GM12873 (cell line): ENCODE results near the gene MFAP3L.

Source experiments
- TF ChIP-seq, protein P1 (sequence below): IDR thresholded peaks from 2 replicates; pipeline ENCODE4 v1.5.1; 2012; ENCODE audit warnings: low read depth, mild to moderate bottlenecking, moderate library complexity, low read length, control low read depth; ENCODE audit not compliant: insufficient read depth; ENCODE audit errors: missing control alignments

Gene MFAP3L

DNA sequence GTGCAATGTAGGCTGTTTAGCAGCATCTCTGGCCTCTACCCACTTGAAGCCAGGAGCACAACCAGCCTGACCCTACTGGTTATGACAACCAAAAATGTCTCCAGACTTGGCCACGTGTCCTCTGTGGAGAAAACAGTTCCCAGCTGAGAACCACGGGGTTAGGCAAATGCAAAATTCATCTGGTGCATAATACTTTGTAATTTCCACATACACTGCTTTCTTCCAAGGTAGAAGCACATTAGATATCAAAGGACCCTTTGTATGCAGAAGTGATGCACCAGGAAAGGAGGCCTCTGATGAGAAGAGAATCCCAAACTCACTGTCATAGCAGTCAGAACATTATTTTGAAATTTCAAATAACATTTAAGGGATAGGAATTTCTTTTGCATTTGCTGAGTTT is 26.3 kb downstream of the MFAP3L start:
- TF ChIP-seq, protein P1, sequence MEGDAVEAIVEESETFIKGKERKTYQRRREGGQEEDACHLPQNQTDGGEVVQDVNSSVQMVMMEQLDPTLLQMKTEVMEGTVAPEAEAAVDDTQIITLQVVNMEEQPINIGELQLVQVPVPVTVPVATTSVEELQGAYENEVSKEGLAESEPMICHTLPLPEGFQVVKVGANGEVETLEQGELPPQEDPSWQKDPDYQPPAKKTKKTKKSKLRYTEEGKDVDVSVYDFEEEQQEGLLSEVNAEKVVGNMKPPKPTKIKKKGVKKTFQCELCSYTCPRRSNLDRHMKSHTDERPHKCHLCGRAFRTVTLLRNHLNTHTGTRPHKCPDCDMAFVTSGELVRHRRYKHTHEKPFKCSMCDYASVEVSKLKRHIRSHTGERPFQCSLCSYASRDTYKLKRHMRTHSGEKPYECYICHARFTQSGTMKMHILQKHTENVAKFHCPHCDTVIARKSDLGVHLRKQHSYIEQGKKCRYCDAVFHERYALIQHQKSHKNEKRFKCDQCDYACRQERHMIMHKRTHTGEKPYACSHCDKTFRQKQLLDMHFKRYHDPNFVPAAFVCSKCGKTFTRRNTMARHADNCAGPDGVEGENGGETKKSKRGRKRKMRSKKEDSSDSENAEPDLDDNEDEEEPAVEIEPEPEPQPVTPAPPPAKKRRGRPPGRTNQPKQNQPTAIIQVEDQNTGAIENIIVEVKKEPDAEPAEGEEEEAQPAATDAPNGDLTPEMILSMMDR, result no peak

DNA sequence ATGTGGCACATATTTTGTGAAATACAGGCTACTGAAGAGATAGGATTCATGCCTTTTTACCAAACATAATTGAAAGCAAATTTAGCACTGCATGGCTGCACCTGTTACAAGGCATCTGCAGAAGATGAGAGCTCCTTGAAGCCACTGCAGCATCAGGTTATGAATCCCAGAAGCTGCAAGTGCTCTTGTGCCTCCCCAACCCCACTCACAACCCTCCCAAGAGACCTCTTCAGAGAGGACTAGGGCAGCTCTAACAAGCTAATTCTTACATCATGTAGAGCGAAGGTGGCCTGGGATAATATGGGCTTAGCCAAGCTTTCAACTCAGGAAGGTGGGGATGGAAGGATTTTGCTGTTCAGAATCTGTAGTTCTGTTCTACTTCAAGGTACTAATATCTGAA is 27.2 kb downstream of the MFAP3L start:
- TF ChIP-seq, protein P1, result no peak

DNA sequence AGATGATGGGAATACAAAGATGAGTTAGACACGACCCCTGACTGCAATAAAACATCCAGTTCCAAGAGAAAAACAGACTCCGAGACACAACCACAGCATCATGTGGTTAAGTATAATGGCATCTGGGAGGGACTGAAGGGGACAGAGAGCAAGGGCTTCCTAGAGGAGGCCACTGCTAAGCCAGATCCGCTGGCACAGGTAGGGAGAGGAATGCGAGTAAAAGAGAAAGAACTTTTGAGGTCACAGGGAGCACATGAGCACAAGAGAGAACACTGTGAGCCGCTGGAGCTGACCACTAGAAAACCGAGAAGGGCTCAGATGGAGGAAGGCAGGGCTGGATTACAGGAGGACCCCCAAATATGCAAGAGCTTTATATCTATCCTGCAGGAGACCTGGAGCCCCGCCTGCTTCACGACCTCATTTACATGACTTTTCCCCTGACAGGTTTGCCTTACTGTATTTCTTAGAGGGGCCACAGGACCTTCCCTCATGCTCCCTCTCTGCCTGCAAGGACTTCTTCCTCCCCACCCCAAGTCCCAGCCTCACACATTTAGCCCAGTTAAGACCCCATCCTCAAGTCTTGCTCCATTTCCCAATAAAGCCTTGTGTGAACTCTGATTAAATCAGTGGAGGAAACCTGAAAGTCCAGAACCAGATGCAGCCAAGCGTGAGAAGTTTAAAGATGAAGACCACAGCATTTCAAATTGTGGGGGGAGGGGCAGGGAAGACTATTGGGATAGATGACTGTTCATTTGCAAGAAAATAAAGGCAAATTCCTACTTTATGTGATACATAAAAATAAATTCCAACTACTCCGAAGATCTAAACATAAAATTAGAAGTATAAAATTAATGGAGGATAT is 29.6 kb downstream of the MFAP3L start:
- TF ChIP-seq, protein P1, result no peak

DNA sequence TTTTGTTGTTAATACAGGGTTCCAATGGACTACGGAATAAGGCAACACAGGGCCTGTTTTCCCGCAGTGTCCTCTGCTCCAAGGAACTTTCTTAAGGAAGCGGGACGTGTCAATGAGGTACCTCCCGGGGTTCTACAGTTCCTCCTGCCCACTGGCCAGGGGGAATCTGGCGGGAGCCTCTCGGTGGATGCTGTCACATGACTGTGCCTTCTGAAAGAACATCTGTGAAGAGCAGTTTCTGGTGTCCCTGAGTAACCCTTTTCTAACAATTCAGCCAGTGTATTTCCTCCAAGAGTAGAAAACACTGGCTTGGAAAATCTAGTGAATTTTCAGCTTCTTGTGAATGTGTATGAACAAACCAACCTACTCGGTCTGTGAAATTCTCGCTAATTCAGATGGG is 32.7 kb downstream of the MFAP3L start:
- TF ChIP-seq, protein P1, result no peak

DNA sequence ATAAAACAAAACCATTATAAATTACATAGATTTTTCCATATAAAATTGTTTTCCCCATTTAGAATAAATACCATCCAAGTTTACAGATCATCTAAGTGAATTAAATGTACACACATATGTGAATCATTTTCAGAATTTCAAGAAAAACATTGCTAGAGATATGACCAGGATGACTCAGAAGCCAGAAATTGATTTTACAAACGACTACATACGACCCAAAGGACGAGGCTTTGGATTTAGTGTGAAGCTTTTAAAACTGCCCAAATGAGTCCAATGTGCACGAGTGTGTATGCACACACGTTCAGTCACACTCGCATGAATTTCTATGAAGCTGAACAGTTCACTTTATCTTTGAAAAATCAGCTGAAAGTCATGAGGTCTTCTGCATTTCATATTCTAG is 37.9 kb downstream of the MFAP3L start:
- TF ChIP-seq, protein P1, result no peak

DNA sequence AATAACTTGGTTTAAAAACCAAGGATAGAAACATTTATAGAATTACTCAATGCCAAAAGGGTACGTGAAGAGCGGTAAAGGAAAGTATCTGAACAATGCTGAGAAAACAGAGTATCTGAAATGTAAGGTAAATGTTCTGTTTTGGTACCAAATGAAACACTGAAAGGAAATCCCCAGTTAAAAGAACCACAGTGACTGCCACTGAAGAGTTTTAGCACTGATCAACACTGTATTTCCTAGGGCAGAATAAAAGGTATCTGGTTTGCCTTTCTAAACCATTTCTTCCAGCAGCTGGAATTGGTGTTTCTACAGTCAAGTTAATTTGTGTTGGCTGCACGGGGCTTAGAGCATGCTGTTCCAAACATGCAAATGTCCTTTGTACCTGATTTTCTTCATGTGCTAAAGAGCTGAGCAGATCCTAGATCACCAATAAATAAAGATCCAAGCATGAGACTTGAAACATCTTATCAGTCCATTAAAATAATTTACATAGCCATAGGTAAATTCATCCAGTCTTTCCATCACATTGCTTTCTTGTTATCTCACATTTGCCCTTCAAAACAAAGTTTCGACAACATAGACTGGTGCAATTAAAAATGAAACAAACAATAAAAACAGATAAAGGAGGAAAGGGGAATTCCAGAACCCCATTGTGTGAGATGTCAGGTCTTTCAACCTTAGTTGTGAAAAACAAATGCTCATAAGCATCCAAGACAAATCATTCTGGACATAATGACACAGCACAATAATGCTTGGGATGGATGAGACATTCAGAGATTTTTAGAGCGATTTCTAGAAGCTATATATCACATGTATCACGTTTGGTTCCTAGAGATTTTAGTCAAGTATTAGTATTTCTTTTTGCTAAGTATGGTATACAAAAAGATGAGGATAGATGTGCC is 38.6 kb downstream of the MFAP3L start:
- TF ChIP-seq, protein P1, result no peak

DNA sequence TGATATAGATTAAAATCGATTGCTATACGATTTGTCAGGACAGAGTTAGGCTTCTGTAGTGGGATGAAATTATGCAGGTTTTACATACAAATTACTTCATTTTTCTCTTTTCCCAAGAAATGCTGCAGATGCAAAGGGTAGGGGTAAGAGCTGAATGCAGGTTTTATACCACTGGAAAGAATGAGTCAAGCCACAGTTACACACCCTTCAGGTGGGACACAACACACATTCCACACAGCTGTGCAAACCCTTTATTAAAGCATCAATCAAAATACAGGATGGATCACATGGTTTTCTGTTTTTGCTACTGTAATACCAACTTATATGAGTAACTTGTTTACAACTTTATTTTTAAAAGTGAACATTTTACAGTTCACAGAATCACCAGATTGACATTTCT is 39.8 kb downstream of the MFAP3L start:
- TF ChIP-seq, protein P1, result no peak
